ENCODE measurements around the gene FMR1NB.

The FMR1NB gene, protein sequence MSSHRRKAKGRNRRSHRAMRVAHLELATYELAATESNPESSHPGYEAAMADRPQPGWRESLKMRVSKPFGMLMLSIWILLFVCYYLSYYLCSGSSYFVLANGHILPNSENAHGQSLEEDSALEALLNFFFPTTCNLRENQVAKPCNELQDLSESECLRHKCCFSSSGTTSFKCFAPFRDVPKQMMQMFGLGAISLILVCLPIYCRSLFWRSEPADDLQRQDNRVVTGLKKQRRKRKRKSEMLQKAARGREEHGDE

DNA sequence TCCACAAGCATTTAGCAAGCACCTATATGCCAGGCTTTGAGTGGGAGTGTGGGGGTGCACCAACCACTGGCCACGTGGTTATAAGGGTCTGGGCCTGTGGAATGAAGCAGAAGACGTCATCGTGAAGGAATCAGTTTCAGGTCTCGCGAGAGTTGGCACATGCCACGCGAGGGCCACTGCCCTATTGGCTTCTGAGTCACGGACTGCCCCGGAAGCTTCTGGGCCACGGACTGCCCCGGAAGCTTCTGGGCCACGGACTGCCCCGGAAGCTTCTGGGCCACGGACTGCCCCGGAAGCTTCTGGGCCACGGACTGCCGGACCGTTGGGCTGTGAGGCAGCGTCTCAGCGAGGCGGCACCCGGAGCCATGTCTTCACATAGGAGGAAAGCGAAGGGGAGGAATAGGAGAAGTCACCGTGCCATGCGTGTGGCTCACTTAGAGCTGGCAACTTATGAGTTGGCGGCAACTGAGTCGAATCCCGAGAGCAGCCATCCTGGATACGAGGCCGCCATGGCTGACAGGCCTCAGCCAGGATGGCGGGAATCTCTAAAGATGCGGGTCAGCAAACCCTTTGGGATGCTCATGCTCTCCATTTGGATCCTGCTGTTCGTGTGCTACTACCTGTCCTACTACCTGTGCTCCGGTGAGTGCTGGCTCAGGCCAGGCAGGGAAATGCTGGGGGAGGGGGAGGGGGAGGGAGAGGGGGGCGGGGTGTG, at the start of gene FMR1NB:
Gene FMR1NB (plus strand): TSS at position 300 of the 715 bp plus-strand sequence. CDS start 66 bp downstream, at position 366.
- no peak for DNase-seq (ENCODE audit: extremely low read depth in 1 of 2, low read depth in 1 of 2)

DNA sequence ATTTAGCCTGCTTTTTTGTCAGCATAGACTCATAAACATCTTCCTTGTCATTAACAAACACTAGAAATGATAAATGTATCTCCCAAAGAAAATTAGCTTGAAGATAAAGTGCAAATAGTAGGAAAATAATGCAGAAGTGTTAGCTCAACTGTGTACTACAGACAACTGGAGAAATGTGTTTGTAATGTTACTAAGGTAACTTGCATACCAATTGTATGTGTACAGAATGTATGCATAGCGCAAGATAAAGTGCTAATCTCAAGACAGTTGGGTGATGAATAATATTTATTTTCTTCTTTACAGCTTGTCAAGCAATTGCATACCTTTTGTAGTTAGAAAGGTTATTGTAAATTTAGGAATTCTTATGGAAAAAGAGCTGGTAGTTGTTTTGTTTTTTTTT, 47.3 kb upstream of the FMR1NB start:
- no peak for DNase-seq (ENCODE audit: extremely low read depth in 1 of 2, low read depth in 1 of 2)

DNA sequence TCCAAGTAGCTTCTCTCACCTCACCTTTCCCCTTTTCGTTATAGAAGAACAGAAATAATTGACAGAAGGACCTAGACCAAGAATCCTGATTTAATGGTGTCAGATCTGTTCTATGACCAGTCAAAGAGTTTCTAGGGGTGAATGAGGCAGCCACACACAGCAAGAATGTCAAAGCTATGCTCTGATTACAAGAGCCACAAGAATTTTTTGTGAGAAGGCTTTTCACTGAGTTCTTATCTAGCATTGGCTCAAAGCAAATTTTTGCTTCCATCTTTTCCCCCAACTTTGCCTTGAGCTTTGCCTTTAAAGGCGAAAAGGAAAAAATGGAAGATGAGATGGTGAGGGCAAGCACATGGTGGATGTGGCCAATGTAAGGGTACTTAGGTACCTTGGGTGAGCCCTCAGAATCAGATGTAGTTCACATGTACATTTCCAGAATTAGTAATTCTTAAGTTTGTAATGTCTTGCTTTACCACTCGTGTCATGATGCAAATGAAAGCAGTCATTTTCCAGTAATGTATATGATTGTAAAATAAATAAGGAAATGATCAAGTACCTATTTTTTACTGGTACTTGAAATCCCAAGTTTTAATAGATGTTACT, 45.9 kb upstream of the FMR1NB start:
- no peak for DNase-seq (ENCODE audit: extremely low read depth in 1 of 2, low read depth in 1 of 2)

DNA sequence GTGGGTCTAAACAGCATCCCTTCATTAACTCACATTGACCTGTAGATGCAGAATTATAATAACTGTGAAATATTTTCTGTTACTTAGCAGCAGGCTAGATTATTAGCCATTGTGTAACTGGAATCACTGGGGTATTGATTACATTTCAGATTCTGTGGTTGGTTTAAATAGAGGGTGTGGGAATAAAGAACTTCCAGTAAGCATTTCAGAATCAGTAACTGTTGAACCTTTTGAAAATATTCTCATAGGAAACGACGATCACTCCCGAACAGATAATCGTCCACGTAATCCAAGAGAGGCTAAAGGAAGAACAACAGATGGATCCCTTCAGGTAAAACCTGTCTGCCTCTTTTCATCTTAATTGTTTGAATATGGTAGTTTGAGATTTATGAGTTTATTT, 35.9 kb upstream of the FMR1NB start:
- DNase-seq (ENCODE audit: extremely low read depth in 1 of 2, low read depth in 1 of 2), result no peak

DNA sequence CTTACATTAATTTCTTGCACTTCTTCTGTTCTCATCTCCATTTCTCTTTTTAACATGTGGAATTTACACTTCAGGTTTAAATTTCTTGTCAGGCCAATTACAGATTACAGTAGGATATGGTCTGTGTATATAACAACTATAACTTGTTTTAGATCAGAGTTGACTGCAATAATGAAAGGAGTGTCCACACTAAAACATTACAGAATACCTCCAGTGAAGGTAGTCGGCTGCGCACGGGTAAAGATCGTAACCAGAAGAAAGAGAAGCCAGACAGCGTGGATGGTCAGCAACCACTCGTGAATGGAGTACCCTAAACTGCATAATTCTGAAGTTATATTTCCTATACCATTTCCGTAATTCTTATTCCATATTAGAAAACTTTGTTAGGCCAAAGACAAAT, 32.6 kb upstream of the FMR1NB start:
- DNase-seq (ENCODE audit: extremely low read depth in 1 of 2, low read depth in 1 of 2), result no peak

DNA sequence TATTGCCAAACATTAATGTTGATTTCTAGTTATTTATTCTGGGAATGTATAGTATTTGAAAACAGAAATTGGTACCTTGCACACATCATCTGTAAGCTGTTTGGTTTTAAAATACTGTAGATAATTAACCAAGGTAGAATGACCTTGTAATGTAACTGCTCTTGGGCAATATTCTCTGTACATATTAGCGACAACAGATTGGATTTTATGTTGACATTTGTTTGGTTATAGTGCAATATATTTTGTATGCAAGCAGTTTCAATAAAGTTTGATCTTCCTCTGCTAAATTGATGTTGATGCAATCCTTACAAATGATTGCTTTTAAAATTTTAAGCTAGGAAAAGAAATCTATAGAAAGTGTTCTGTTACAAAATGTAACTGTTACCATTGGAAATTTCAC, 30.8 kb upstream of the FMR1NB start:
- DNase-seq (ENCODE audit: extremely low read depth in 1 of 2, low read depth in 1 of 2), result no peak

DNA sequence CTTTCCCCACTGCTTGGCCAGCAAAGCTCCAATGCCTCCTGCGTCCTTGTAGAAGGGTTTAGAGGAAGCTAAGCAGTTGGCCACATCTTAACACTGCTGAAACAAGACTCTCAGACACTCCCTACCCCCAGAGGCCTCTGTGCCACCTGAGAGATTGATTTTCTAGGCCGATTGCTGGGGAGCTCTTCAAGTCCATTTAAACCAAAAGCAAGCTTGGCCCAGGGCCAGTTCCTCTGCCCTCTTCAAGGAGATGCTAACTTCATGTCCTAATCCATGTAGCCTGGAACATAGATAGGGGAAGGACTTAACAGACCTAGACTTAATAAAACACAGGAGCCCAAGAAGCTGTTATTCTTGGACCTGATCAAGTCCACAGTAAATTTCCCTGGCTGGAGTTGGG, 27.2 kb upstream of the FMR1NB start:
- no peak for DNase-seq (ENCODE audit: extremely low read depth in 1 of 2, low read depth in 1 of 2)

DNA sequence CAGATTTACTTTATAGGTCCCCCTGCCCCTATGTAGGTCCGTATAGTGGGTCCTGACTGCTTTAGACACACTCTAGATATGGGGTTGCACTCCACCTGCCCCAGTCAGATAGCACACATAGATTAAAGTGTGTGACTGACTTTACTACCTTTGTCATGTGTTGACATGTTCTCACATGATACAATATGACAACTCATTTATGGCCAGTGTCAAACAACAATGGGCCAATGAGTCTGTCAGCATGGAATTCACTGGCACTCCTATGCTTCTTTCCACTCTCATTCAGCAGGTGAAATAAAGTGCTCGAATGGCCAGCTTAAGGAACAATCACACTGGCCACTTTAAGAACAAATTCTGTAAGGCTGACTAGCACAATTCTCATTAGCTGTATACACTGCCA, 23.8 kb upstream of the FMR1NB start:
- no peak for DNase-seq (ENCODE audit: extremely low read depth in 1 of 2, low read depth in 1 of 2)

DNA sequence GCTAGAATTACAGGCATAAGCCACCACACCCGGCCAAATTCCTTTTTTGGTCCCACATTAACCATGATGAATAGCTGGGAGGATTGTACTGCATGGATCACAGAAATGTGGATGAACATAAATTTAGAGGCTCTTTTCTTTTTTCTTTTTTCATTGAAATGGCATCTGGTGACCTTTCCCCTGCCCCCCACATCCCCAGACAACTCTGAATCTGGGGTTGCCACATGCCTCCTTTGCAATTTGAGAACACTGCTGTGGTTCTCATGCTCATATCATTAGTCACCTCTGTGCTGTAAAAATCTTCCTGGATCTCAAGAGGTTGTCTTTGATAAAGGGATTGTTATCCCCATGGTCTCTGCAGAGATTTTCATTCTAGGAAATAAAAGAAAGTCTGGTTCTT, 22.8 kb upstream of the FMR1NB start:
- DNase-seq (ENCODE audit: extremely low read depth in 1 of 2, low read depth in 1 of 2), result no peak

DNA sequence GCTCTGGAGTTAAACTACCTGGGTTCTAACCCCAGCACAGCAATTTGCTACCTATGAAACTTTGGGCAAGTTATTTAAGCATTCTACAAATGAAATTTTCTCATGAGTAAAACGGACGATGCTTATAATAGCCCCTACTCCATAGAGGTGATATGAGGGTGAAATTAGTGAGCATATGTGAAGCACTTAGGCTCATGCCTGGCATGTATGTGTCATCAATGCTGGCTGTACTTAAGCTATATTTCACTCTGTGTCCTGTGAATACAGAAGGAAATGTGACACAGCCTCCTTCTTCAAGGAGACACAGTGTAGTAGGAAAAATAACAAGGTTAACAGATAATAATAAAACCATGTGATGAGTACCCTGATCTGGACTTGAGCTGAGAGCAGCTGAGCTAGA, 20.4 kb upstream of the FMR1NB start:
- DNase-seq (ENCODE audit: extremely low read depth in 1 of 2, low read depth in 1 of 2), result no peak

DNA sequence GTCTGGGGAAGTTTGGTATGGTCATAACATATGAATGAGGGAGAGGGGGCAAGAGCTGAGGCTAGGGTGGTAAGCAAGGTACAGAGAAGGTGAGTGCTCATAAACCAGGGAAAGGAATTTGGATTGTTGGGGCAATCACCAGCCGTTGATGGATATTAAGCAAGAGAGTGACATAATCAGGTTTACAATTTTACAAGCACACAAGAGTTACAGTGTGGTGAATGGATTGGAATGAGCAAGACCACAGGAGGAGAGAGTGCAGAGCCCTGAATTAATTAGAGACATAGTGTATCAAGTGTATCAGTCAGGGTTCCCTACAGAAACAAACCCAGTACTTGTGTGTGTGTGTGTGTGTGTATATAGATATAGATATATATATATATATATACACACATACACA, 18.7 kb upstream of the FMR1NB start:
- DNase-seq (ENCODE audit: extremely low read depth in 1 of 2, low read depth in 1 of 2), result no peak

DNA sequence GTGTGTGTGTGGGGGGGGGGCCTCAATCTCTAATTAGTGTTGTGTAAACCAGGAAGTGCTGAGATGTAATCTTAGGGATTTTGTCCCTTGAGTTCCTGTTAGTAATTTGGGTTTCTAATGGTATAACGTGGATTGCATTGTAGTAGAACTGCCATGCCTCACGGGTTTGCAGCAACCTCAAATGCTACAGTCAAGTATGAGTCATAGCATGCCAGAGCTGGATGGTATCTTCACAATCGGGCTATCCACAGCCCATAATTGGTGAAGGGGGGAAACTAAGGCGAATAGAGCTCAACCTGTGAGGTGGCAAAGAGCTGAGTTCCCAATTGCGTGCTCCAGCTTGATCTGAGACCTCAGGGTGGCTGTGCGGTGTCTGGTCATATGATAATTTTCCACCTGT, 2.2 kb upstream of the FMR1NB start:
- no peak for DNase-seq (ENCODE audit: extremely low read depth in 1 of 2, low read depth in 1 of 2)

DNA sequence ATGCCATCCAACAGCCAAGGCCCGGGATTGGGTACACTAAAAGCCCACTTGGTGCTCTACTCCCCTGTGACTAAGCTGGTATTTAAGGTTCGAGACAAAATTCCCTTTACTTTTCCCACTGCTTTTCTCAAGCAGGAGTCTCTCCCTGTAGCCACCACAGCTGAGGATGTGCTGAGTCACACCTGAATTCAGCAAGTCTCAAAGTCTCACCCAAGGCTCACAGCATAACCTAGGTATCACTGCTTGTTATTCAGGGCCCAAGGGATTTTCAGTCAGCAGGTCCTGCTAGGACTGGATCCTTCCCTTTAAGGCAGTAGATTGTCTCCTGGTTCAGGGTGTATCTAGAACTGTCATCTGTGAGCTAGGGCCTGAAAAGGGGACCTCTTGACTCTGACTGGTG, 39.2 kb downstream of the FMR1NB start:
- no peak for DNase-seq (ENCODE audit: extremely low read depth in 1 of 2, low read depth in 1 of 2)

DNA sequence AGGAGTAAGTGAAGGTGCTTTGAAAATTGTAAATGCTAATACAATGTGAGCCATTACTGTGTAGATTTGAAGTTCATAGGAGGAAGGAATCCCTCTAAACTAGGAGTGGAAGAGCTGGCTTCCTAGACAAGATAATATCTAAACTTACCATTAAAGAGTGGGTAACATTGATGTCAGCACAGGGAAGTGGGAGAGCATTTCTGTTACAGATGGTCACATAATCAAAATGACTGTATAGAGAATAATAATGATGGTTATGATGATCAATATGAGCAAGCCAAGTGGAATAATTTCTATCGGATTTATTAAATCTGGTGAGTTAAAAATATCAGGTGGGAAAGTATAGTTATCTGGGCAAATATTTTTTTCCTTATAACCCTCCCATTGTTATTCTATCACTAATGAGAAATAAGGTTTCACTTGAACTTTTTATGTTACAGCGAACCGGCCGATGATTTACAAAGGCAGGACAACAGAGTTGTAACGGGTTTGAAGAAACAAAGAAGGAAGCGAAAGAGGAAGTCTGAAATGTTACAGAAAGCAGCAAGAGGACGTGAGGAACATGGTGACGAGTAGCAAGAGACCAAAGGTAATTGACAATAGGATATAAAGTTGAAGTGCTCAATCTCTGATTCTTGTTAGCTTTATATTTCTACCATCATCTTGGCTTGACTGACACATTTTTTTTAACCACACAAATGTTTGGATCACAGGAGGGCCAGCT, 43.5 kb downstream of the FMR1NB start:
- DNase-seq (ENCODE audit: extremely low read depth in 1 of 2, low read depth in 1 of 2), result no peak

DNA sequence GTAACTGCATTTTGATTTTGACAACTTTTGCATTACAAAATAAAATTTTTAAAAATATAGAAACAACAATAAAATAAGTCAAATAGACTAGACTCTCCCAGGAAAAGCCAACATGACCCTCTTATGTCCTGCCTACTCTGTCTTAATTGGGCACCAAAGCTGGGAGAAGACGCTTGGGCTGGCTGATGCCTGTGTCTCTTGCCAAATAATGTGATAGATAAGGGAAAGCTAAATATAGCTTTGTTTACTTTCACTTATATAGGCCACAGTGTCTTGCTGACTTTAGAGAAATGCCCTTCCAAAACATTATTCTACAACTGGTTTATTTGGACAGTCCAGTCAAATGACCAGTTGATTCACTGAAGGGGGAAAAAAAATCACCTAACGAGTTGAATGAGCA, 54.2 kb downstream of the FMR1NB start:
- no peak for DNase-seq (ENCODE audit: extremely low read depth in 1 of 2, low read depth in 1 of 2)

DNA sequence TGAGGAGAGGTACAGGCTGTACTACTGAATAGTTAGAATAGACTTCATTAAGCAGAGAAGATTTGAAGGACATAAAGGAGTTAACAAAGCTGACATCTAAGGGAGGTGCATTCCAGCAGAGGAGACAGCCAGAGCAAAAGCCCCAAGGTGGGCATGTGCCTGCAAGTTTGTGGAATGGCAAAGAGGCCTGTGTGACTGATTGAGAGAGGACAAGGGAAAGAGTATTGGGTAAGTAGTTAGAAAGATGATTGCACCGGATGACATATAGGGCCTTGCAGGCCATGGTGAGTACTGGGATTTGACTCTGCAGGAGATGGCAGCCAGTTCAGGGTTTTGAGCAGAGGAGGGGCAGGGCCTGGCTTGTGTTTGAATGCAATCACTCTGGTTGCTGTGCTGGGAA, 55.9 kb downstream of the FMR1NB start:
- no peak for DNase-seq (ENCODE audit: extremely low read depth in 1 of 2, low read depth in 1 of 2)

DNA sequence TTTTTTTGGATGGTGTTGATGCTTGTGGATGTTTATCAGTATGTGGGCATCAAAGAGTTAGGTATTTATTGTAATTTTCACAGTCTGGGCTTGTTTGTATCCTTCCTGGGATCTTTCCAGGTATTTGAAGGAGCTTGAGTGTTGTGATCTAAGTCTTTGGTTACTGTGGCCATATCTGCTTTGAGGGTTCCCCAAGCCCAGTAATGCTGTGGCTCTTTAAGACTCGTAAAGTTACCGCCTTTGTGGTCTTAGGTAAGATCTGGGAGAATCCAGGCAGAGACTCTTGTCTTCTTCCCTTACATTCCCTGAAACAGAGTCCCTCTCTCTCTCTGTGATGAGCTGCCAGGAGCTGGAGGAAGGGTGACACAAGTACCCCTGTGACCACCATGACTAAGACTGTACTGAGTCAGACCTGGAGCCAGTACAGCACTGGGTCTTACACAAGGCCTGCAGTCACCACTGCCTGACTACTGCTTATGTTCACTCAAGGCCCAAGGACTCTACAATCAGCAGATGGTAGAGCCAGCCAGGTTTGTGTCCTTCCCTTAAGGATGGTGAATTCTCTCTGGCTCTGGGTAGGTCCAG, 62.2 kb downstream of the FMR1NB start:
- no peak for DNase-seq (ENCODE audit: extremely low read depth in 1 of 2, low read depth in 1 of 2)

DNA sequence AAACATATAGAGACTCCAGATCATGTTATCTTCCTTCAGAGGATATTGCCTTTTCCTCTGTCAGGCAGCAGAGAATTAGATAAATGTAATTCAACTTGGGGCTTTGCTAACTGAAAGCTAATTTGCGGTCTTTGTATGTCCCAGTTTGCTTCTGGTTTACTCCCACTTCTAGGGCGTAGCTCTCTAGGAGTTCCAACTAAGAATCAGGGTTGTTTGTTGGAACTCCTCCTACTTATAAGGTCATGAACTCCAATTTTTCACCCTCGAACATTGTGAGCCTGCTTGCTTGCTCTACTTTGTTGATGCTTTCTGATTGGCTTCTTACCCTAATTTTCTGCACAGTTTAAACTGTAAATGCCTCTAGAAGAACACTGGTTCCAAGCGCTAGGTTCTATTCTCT, 66.1 kb downstream of the FMR1NB start:
- no peak for DNase-seq (ENCODE audit: extremely low read depth in 1 of 2, low read depth in 1 of 2)

DNA sequence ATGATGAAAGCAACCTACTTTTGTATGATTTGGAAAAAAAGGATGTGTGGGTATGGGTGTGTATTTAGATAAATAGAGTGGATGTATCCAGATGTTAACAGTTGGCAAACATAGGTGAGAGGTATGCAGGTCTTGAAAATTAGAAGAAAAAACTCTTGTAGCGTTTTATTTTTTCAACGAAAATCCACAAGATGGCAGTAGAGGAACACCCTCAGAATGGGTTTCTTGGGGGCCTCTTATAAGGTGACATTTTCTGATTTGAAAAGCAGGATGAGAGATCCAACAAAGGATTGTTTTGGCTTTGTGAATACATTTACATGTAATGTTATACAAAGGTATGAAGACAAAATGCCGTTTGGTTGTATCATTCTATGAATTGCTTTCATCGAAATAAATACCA, 68.3 kb downstream of the FMR1NB start:
- no peak for DNase-seq (ENCODE audit: extremely low read depth in 1 of 2, low read depth in 1 of 2)

DNA sequence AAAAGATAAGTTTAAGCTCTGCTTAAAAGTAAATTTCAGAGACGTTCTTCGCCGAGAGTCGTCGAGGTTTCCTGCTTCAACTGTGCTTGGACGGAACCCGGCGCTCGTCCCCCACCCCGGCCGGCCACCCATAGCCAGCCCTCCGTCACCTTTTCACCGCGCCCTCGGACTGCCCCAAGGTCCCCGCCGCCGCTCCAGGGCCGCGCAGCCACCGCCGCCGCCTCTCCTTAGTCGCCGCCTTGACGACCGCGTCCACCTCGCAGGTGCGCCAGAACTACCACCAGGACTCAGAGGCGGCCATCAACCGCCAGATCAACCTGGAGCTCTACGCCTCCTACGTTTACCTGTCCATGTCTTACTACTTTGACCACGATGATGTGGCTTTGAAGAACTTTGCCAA, 70.8 kb downstream of the FMR1NB start:
- no peak for DNase-seq (ENCODE audit: extremely low read depth in 1 of 2, low read depth in 1 of 2)

DNA sequence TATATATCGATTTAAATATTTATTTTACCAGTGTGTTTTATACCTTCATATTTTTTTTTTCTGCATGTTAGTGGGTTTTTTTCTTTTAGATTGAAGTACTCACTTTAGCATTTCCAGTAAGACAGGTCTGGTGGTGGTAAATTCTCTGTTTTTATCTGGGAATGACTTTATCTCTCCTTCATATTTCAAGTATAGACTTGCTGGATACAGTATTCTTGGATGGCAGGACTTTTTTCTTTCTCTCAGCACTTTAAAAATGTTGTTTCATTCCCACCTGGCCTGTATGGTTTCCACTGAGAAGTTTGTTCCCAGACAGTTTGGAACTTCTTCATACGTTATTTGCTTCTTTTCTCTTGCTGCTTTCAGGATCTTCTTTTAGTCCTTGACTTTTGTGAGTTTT, 86.1 kb downstream of the FMR1NB start:
- DNase-seq (ENCODE audit: extremely low read depth in 1 of 2, low read depth in 1 of 2), result no peak

Data from activated CD8-positive, alpha-beta memory T cell treated with anti-CD3 and anti-CD28 coated beads for 1 hour (primary cell).